EH (cell line): Measurements from ENCODE around the gene FAM107B.
A peak's percentile ranks its signal among the peaks of the same experiment; 100 is the strongest.

Source experiments
- DNase-seq: peaks from one replicate; pipeline ENCODE4 v3.0.0-alpha.2; 2015; ENCODE audit warnings: low read depth

Gene FAM107B

GRCh38 chr10:14558025-14558424 lies 216.7 kb downstream of the FAM107B start:
- DNase-seq = no peak

- no peak for DNase-seq
Measured at GRCh38 chr10:14557567-14557966, 217.1 kb downstream of the FAM107B start.

GRCh38 chr10:14556285-14556956 lies 218.3 kb downstream of the FAM107B start:
- no peak for DNase-seq

GRCh38 chr10:14555807-14556206 lies 218.9 kb downstream of the FAM107B start:
- DNase-seq = no peak

- DNase-seq = no peak
Measured at GRCh38 chr10:14554491-14555205, 220.0 kb downstream of the FAM107B start.

GRCh38 chr10:14554091-14554490 lies 220.6 kb downstream of the FAM107B start:
- DNase-seq = no peak

GRCh38 chr10:14553448-14553847 lies 221.2 kb downstream of the FAM107B start:
- DNase-seq = peak; percentile 86

GRCh38 chr10:14552015-14552414 lies 222.7 kb downstream of the FAM107B start:
- DNase-seq = no peak

GRCh38 chr10:14550471-14550981 lies 224.2 kb downstream of the FAM107B start:
- no peak for DNase-seq

- DNase-seq = no peak
Measured at GRCh38 chr10:14549496-14549895, 225.2 kb downstream of the FAM107B start.

- DNase-seq = no peak
Measured at GRCh38 chr10:14548970-14549369, 225.7 kb downstream of the FAM107B start.

GRCh38 chr10:14548474-14548873 lies 226.2 kb downstream of the FAM107B start:
- DNase-seq = no peak

- no peak for DNase-seq
Measured at GRCh38 chr10:14547816-14548215, 226.9 kb downstream of the FAM107B start.

GRCh38 chr10:14545827-14546226 lies 228.9 kb downstream of the FAM107B start:
- peak; percentile 83 for DNase-seq

- DNase-seq = no peak
Measured at GRCh38 chr10:14543904-14544210, 230.8 kb downstream of the FAM107B start.

- DNase-seq = peak; percentile 35
Measured at GRCh38 chr10:14543046-14543903, 231.4 kb downstream of the FAM107B start.

GRCh38 chr10:14541379-14541778 lies 233.3 kb downstream of the FAM107B start:
- no peak for DNase-seq

GRCh38 chr10:14540611-14541010 lies 234.1 kb downstream of the FAM107B start:
- DNase-seq = no peak

GRCh38 chr10:14540062-14540461 lies 234.6 kb downstream of the FAM107B start:
- no peak for DNase-seq

GRCh38 chr10:14539176-14539575 lies 235.5 kb downstream of the FAM107B start:
- no peak for DNase-seq

- peak; percentile 70 for DNase-seq
Measured at GRCh38 chr10:14536241-14537213, 238.2 kb downstream of the FAM107B start.
